Stimulated activated naive CD8-positive, alpha-beta T cell treated with anti-CD3 and anti-CD28 coated beads, Interleukin-15, Interleukin-2, amounts not matched to agents 100 U/mL and 50 U/mL, for 24 hours (primary cell): ENCODE results near the gene SUSD3.
A peak's percentile ranks its signal among the peaks of the same experiment; 100 is the strongest.

Experiments used
- ATAC-seq: fragments of 150-1000 bp; cut with Tn5 transposase; one replicate; pipeline ENCODE4 v1.10.0; 2021
- DNase-seq: peaks from one replicate; pipeline ENCODE4 v3.0.0; 2021

The SUSD3 gene

DNA sequence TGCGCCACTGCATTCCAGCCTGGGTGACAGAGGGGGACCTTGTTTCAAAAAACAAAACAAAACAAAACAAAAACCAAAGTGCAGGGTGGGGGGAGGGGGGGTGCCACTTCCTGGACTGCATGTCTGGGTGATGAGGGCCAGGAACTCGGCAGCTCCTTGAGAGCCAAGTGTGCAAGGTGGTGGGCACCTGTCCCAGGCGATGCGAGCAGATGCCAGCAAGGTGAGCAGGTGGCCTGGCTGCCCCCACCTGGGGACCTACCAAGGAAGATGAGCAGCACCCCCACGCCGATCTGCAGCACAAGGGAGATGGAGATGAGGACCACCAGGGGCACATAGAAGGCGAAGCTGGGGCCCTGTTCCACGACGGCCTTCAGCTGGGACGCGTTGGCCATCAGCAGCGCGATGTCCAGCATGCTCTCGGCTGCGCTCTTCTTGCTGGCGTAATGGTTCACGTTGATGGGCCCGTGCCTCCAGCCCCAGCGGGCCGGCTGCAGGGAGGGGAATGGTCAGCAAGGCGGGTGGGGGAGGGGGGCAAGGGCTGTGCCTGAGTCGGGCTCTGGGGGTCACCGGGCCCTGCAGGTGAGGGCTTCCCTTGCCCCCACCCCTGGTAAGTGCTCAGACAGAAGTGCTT lies 67.8 kb downstream of the SUSD3 start:
- DNase-seq, result no peak
- ATAC-seq, result no peak

DNA sequence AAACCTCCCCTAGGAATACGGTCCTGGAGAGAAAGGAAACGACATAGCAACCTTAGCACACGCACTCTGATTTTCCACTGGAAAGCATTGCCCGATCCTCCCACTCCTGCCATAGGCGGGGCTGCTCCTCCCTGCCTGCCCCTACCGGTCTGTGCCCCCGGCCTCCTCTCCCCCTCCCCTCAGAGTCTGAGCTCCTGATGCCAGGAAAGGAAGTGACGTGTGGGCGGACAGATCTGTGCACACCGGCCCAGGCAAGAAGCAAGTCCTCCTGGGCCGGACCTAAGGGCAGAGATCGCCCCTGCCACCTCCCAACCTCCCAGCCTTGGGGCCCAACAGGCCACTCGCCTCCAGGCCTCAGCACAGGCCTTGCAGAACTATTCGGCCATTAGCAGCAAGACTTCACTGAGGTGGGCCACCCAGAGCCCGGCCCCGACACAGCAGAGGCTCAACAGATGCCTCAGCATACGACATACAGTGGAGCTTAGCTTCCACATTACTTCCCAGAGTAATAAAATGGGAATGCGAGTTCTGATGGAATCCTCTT lies 68.4 kb downstream of the SUSD3 start:
- peak; percentile 46 for DNase-seq
- ATAC-seq, result peak; percentile 28

DNA sequence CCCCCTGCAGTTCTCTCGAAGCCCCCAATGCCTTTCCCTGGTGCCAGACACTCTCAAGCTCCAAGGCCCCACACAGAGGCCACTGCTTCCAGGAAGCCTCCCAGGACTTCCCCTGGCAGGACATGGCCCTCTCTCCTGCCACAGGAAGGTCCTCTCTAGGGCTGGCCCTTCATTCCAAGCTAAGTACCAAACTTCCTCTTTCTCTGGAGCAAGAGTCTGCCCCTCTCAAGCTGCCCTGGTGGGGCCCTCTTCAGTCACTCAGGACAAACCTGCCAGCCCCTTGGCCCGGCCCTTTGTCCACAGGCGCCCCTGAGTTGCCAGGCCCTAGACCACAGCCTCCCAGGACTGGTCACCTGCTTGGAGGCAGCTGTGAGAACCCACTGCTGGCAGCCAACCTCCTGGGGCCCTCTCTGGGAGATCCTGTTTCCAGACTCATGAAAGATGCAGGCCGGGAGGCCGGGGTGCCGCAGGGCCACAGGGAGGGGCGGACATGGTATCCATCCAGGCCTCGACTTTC lies 69.0 kb downstream of the SUSD3 start:
- ATAC-seq, result no peak

DNA sequence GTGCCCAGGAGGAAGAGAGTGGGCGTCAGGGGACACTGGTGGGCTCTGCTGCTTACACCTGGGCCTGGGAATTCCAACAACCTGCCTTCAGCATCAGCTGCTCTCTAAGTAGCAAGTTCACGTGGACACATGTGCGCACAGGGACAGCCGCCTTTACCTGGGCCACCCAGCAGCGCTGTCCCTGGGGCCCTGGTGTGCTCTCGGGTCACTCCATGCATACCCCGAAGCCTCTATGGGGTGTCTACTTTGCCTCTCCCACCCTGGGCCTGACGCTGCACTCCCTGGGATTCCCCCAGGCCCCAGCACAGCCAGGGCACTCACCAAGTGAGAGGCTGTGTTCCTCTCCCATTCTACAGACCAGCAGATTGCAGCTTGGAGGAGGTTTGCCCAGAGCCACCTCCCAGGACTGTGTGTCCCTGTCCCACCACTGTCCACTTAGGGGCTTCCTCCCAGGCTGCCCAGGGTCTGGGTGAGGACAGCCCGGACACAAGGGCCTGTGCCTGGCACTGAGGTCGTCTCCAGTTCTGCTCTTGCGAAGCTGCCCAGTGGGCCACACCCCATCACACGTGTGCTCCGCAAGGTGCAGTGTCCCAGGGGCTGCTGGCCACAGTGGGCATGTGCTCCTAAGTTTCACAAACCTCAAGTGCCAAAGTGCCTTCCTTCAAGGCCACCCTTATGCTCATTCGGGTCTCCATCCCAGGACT lies 69.7 kb downstream of the SUSD3 start:
- DNase-seq, result no peak

More for the DNA sequence above, 69.0 kb downstream of the SUSD3 start:
- DNase-seq, result no peak

DNA sequence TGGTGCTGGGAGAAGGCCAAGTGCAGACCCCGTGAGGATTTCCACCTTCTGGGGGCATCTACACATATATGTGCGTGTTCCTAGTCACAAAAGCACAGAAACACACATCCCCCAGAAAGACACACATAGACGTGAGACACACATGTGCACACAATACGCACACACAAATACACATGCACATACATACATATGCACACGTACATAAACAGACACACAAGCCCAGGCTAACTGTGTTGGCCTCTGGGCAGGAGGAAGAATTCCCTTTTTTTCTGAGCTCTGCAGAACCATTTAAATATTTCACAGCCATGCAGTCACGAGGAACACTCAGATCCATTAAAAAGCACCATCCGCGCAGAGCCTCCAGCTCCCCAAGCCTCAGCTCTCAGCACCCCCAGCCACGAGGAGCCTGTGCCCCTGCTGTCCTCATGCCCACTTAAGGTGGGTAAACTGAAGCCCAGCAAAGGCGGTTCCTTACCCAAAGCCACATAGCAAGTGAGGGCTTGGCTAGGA lies 70.3 kb downstream of the SUSD3 start:
- DNase-seq, result no peak
- no peak for ATAC-seq

More for the DNA sequence above, 69.7 kb downstream of the SUSD3 start:
- ATAC-seq, result no peak

DNA sequence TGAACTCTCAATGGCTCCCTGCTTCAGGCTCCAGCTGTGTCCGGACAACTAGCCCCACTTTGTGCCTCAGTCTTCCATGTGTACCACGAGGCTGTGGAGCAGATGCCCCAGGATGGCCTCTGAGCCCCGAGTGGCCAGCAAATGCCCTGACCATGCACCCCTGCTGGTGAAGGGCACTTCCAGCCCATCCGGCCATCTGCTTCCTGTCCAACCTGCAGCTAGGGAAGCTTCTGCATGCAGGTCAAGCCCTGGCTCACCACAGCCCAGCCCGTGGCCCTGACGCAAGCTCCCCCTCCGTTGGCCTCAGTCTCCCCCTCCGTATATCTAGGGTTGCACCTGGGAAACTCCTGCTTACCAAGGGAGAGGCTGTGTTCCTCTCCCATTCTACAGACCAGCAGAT lies 70.8 kb downstream of the SUSD3 start:
- no peak for ATAC-seq
- DNase-seq, result no peak

DNA sequence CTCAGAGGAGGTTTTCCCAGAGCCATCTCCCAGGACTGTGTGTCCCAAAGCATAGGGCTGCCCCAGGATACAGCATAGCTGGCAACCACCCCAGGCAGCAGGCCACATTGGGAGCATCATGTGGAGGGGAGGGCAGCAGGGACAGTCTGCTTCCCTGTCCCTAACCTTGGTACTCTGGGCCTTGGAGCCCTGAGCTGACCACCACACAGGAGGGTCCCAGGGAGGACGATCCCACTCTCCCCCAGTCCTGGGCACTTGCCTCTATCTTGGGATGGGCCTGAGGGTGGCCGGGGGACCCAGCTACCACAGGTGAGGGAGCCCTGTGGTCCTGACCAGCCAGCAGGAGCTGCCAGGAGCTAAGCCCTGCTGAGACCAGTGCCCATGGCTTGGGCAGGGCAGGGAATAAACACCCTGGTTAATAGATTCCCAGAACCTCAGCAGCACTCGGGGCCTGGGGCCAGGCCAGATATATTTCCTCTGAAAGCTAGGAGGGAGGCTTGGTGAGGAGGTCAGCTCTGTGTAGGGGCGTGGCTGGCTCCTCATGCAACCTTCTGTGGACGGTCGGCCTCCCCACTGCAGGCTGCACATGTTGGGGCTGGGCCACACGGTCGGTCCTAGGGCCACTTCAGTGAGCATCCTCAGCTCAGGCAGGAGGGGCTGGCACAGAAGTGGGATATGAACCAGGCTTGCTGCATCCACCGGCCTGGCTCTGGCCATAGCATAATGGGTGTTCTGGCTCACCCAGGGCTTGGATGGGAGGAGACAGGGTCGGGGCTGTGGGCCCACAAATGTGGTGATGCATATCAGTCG lies 71.4 kb downstream of the SUSD3 start:
- ATAC-seq (no peak), DNase-seq (no peak)

DNA sequence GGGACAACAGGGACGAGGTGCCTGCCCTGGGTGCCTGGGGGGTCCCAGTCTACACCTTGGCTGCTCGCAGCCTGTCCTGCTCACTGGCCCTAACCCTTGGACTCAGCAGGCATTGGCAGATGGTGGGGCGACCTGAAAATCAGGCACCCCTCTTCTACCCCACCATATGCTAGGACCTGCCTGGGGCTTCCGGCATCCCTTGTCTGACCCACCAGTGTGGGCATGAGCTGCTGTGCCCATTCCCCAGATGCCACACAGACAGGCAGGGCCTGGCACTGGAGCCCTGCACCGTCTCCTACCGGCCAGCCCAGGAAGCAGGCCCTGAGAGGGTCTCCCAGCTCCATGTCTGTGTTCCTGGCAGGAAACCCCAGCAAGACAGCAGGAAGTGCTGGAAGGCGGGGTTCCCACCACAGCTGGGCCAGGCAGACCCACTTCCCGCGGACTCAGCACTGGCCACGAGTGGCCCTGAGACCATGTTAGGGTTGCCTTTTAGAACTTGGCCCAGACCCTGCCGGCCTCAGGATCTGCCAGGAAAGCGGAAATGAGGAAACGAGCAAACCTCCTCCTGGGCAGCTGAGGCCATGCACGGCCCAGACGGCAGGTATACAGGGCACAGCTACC lies 72.5 kb downstream of the SUSD3 start:
- DNase-seq, result no peak
- ATAC-seq, result no peak

DNA sequence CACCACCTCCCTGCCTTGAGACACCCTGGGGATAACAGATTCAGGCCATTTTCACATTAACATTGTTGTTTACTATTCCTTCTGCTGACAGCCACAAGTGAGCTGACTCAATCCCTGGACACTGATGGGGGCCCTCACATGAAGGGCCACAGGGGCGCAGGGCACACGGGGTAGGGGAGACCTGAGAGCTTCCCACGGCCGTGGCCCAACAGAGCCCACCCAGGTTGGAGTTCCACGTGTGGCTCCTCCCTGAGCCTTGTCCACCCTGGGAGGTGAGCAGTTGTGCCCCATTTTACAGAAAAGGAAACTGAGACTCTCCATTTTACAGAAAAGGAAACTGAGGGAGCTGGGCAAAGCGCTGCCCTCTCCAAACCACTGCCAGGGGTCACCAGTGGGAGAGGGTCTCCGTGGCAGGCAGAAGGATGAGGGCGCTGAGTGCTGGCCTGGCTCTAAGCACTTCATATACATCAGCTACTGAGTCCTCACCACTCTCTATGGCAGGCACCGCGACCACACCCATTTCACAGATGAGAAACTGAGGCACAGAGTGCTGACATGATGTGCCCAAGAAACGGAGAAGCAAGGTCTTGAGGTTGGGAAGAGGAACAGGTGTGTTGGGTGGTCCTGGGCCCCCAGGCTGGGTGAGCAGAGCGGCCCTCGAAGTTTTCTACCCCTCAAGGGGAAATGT lies 73.2 kb downstream of the SUSD3 start:
- no peak for DNase-seq
- no peak for ATAC-seq

DNA sequence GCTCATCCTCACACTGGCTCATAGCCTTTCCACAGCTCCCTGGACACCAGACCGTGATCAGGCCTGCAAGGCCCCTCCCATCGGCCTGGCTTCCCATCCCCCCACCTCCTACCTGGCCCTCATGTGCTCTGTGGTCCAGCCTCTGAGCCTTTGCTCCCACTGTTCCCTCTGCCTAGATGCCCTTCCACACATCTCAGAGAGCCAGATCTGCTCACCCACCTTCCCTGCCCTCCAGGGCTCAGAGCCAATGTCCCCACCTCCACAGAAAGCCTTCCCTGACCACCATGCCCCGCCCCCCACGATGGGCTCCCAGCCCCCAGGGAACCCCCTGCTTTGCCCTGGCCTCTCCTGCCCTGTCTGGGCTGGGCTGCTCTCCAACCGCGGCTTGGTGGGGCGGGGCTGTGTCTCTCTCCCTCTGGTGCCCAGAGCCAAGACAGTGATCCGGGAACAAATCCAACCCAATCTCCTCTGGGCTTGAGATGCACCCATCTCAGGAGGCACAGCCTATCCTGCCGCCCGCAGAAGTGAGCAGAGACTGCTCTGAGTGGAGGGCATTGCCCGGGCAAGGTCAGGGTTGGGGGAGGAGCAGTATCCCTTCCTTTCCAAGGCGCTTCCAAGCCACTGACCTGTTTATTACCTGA lies 73.9 kb downstream of the SUSD3 start:
- ATAC-seq, result no peak
- DNase-seq, result no peak

DNA sequence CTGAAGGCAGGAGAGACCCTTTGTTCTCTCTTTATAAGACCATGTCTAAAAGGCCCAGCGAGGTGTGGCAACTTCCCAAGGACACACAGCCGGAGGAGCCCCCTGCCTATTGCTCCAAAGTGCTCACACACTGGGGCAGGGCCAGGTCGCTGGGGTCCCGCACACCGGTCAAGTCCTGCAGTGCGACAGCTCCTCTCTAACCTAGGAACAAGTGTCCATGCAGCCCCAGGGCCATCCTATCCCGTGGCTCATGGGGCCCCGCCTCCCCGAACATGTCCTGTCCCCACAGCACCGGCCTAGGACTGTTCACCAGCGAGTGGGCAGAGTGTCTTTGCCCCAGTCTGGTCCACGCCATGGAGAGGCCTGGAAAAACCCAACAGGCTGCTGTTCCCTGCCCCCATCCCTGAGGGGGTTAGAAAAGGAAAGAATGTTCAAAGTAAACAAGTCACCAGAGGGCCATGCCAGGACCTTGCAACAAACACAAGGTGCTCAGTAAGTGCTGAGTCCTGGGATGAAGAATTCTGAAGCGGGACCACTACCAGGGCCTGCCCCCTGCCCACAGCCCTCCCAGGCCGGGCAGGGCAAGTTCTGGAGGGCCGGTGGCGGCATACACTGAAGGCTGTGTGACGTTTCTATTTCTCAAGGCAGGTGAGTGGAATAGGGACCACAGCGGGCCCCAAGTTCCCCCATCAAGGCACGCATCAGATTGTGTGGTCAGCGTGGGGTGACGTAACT lies 74.6 kb downstream of the SUSD3 start:
- no peak for DNase-seq

DNA sequence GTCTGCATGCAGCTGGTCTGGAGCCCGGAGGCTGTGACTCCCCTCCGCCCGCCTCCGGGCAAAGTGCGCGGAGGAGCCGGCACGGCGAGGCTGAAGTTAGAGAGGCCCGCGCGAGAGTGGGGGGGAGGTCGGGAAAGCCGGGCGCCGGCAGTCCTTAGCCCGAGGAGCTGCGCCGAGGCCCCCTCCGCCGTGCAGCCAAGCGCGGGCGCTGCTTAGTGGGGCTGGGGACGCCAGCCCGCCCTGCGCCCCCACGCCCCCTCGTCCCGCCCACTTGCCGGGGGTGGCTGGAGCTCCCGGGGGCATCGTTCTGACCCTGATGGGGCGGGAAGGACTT lies 75.1 kb downstream of the SUSD3 start:
- ATAC-seq (no peak), DNase-seq (peak; percentile 76)

More for the DNA sequence above, 74.6 kb downstream of the SUSD3 start:
- ATAC-seq, result peak; percentile 30

DNA sequence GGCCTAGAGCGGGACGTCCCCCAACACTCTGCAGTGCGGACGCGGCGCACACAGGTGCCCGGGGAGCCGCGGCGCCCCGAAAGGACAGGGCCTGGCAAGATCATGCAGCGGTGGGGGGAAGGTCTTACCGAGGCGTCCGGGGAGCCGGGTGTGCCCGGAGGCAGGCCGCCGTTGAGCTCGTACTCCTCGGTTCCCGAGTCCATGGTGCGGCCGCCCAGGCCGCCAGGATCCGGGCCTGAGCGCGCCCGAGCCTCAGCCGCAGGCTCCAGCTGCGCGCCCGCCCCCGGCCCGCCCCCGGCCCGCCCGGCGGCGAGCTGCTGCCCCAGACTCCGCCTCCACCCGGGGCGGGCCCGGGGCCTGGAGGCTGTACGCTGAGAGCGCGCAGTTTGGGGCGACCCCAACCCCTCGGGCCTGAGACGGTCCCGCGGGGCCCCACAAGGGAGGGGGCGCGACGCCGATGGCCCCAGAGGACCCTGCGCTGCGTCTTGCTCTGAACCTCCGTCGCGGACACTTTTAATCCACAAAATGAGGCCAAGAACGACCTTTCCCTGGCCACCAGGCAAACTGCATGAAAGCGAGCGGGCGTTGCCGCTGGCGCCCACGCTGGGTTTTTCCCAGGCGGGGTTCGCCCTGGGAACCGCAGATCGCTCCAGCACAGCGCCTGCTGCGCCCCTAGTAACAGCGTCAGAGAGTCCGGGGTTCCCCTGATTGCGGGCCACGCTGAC lies 75.7 kb downstream of the SUSD3 start, which contains the start of gene NINJ1:
TSS of gene NINJ1 (minus strand) at position 237 of the 725 bp plus-strand sequence. CDS start at position 203, 34 bp downstream.
- DNase-seq, result peak; percentile 93
- peak; percentile 86 for ATAC-seq
